Psoas muscle (tissue), 8 donors: ENCODE data around the gene CACNA2D1. TPM values are rescaled to one million over a fixed set of nuclear protein-coding genes. Genes with fewer than 3 reads are reported as not detected.

Experiments
- ATAC-seq, 4 donors: fragments of 200-7000 bp; cut with Tn5 transposase; one replicate each; pipeline ENCODE4 v1.9.1; 2020; ENCODE audit warnings: moderate library complexity in 3 of 4, mild to moderate bottlenecking in 2 of 4
- DNase-seq, 2 donors: peaks; one replicate each; pipeline ENCODE4 v3.0.0-alpha.2; 2020
- H3K27ac ChIP-seq: fragments of 200-600 bp; one replicate; pipeline ENCODE4 v1.8.0; 2022
- H3K27me3 ChIP-seq, 3 donors: fragments of 200-600 bp in 1 of 3; one replicate each; pipeline versions ENCODE4 v1.6.1 to v1.8.0; 2013 to 2022; ENCODE audit warnings: low read length in 2 of 3, mild to moderate bottlenecking in 2 of 3, moderate library complexity in 1 of 3; ENCODE audit not compliant: insufficient read depth in 3 of 3
- H3K36me3 ChIP-seq, 2 donors: fragments of 200-600 bp in 1 of 2; one replicate each; pipeline versions ENCODE4 v1.6.1 to v1.8.0; 2013 to 2022; ENCODE audit warnings: low read depth in 1 of 2, mild to moderate bottlenecking in 1 of 2, moderate library complexity in 1 of 2; ENCODE audit not compliant: insufficient read depth in 1 of 2
- H3K4me1 ChIP-seq: fragments of 200-600 bp; one replicate; pipeline ENCODE4 v1.8.0; 2022
- H3K4me3 ChIP-seq: fragments of 200-600 bp; one replicate; pipeline ENCODE4 v1.8.0; 2022; ENCODE audit warnings: mild to moderate bottlenecking
- H3K9me3 ChIP-seq: fragments of 200-600 bp; one replicate; pipeline ENCODE4 v1.8.0; 2022
- WGBS, 3 donors: extraction: QIAGEN DNeasy Blood & Tissue Kit; methylation state at CpG; one replicate each; pipeline versions ENCODE4 v1.1.6 to v1.1.7; 2013; 5-methylcytosine and 5-hydroxymethylcytosine counted together
- intact Hi-C, 2 donors: fragments of 100-400 bp; cut with DNase I; formaldehyde crosslinking; loops; one replicate each; pipeline versions ENCODE4 v1.11.0 to v1.14.2; 2022
- polyA plus RNA-seq, 3 donors: library from polyadenylated mRNA; stranded (reverse); fragments of 200-250 nt; gene quantifications; one replicate each; pipeline ENCODE4 v1.2.3, GENCODE V29; 2013
- total RNA-seq, 4 donors: library from RNA; stranded (reverse); fragmentation: NEBNext Ultra II Directional in 2 of 4; extraction: Animal tissue kit (Norgen Biotek cat#: 25700) in 2 of 4; gene quantifications; one replicate each; pipeline versions ENCODE4 v1.2.1 to v1.2.4, GENCODE V29; 2021 to 2023
- TF ChIP-seq, protein P1 (sequence below): fragments of 200-600 bp; IDR thresholded peaks from one replicate; pipeline ENCODE4 v1.8.0; 2022; ENCODE audit warnings: antibody characterized with exemption
- donor health status: healthy with polysubstance abuse.
- donor health status: DM: no; HTN: no; CAD: no; lungs with moderate emphysema.
- donor health status: Bipolar disorder and iron deficiency.
- donor health status: healthy.
- donor health status: DM: yes; HTN: yes; CAD: no.
- donor health status: DM: no; HTN: no; CAD: no.
- donor health status: DM: no; HTN: no; CAD: no.
- donor health status: DM: yes; HTN: yes; CAD: no.

Gene CACNA2D1
- total and polyA plus RNA-seq, 7 donors: 10.2 to 167 (median 97.5) TPM

DNA sequence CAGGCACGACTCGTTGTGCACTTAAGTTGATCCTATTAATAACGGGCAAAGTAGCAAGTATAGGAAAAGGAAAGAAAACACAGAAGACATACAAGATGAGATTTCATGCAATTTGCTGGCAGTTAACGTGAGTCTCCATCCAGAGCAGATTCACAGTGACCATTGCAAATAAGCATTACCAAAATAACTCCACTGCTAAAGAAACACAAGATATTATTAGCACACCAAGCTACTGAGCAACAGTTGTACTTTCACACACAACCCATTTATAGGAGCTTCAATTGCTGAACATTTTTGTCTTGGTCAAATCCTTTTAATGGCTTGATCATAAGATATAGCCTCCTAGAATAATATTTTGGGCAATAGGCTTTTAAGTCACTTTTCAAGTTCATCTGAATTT, 486.1 kb downstream of the CACNA2D1 start:
- H3K4me1 ChIP-seq: peaks cover 9% of the 10 kb centered on the region
- H3K36me3 ChIP-seq: peaks cover 0 to 22% of the 10 kb centered on the region in 2 donors
- ATAC-seq (peak; percentile 59 to 97 (median 84)), DNase-seq (no peak)
- 23 to 39% (median 25%) methylated on average over 4 of the region's 4 CpGs for WGBS, 3 donors
- TF ChIP-seq, protein P1, sequence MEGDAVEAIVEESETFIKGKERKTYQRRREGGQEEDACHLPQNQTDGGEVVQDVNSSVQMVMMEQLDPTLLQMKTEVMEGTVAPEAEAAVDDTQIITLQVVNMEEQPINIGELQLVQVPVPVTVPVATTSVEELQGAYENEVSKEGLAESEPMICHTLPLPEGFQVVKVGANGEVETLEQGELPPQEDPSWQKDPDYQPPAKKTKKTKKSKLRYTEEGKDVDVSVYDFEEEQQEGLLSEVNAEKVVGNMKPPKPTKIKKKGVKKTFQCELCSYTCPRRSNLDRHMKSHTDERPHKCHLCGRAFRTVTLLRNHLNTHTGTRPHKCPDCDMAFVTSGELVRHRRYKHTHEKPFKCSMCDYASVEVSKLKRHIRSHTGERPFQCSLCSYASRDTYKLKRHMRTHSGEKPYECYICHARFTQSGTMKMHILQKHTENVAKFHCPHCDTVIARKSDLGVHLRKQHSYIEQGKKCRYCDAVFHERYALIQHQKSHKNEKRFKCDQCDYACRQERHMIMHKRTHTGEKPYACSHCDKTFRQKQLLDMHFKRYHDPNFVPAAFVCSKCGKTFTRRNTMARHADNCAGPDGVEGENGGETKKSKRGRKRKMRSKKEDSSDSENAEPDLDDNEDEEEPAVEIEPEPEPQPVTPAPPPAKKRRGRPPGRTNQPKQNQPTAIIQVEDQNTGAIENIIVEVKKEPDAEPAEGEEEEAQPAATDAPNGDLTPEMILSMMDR: no peak
- H3K27me3 ChIP-seq: no peaks in the 10 kb centered on the region
- H3K27ac ChIP-seq: peak overlapping the region; percentile 2
- H3K9me3 ChIP-seq: no peaks in the 10 kb centered on the region
- intact Hi-C loops: loop anchor here in 1 of 2 donors (10.0 kb wide), 1 partner anchor 453 kb away; no protein-coding TSS in a partner anchor
- no peak overlapping the region for H3K4me3 ChIP-seq

GRCh38 chr7:81956520-81956919, 487.1 kb downstream of the CACNA2D1 start:
- peaks cover 0 to 14% of the 10 kb centered on the region in 2 donors for H3K36me3 ChIP-seq
- no peaks in the 10 kb centered on the region for H3K9me3 ChIP-seq
- 70 to 75% (median 74%) methylated on average over 4 of the region's 4 CpGs for WGBS, 3 donors
- intact Hi-C loops: loop anchor here in 1 of 2 donors (10.0 kb wide), 1 partner anchor 452 kb away; no protein-coding TSS in a partner anchor
- ATAC-seq (peak in 1 of 4 donors; percentile 51), DNase-seq (no peak)
- no peak overlapping the region for H3K27ac ChIP-seq
- TF ChIP-seq, protein P1: peak; percentile 27
- H3K4me3 ChIP-seq: no peak overlapping the region
- peaks cover 9% of the 10 kb centered on the region for H3K4me1 ChIP-seq
- H3K27me3 ChIP-seq: no peaks in the 10 kb centered on the region

GRCh38 chr7:81949306-81949705, 494.3 kb downstream of the CACNA2D1 start:
- TF ChIP-seq, protein P1: no peak
- ATAC-seq: no peak
- no peak overlapping the region for H3K4me3 ChIP-seq
- H3K36me3 ChIP-seq: peaks cover 0 to 8% of the 10 kb centered on the region in 2 donors
- intact Hi-C loops: no loop called here
- no peak overlapping the region for H3K27ac ChIP-seq
- no peak for DNase-seq
- no peaks in the 10 kb centered on the region for H3K27me3 ChIP-seq
- no peaks in the 10 kb centered on the region for H3K9me3 ChIP-seq
- H3K4me1 ChIP-seq: no peaks in the 10 kb centered on the region

- TF ChIP-seq, protein P1: no peak
- Histone ChIP-seq H3K36me3 (no peaks in the 10 kb centered on the region), H3K4me1 (no peaks in the 10 kb centered on the region), H3K9me3 (no peaks in the 10 kb centered on the region), H3K27me3 (no peaks in the 10 kb centered on the region), H3K4me3 (no peak overlapping the region), H3K27ac (no peak overlapping the region)
- intact Hi-C loops: no loop called here
- ATAC-seq (peak in 1 of 4 donors; percentile 30), DNase-seq (no peak)
- WGBS, 3 donors: 51 to 67% (median 54%) methylated on average over 2 of the region's 2 CpGs
These were observed 499.5 kb downstream of the CACNA2D1 start for GRCh38 chr7:81944058-81944457.

- TF ChIP-seq, protein P1: no peak
- no peak for DNase-seq
These were observed 506.5 kb downstream of the CACNA2D1 start for GRCh38 chr7:81937091-81937490.

More at GRCh38 chr7:81937091-81937490, 506.5 kb downstream of the CACNA2D1 start:
- Histone ChIP-seq H3K9me3 (no peaks in the 10 kb centered on the region), H3K4me1 (no peaks in the 10 kb centered on the region), H3K27me3 (peaks cover 0 to 2% (median 0%) of the 10 kb centered on the region in 3 donors), H3K4me3 (no peak overlapping the region), H3K27ac (no peak overlapping the region), H3K36me3 (no peaks in the 10 kb centered on the region)
- ATAC-seq: no peak
- intact Hi-C loops: no loop called here
